HG02571 (cell line): ENCODE results near the gene IGSF3.

Experiments used
- ATAC-seq: cut with Tn5 transposase; IDR thresholded peaks from one replicate; pipeline ENCODE4 v1.9.1; 2021; ENCODE audit warnings: mild to moderate bottlenecking, moderate library complexity; ENCODE audit not compliant: unreplicated experiment

The IGSF3 gene

GRCh38 chr1:116667575-116668105, at the start of gene IGSF3:
Gene IGSF3, minus strand, starts transcription at chr1:116667733. Its CDS starts 1,407 bp downstream, at chr1:116666326.
- peak; percentile 55 for ATAC-seq

- ATAC-seq: no peak
These were observed 49.8 kb upstream of the IGSF3 start for GRCh38 chr1:116717318-116717717.

- no peak for ATAC-seq
These were observed 48.9 kb upstream of the IGSF3 start for GRCh38 chr1:116716391-116716790.

GRCh38 chr1:116713474-116713873, 45.9 kb upstream of the IGSF3 start:
- no peak for ATAC-seq

- no peak for ATAC-seq
These were observed 45.0 kb upstream of the IGSF3 start for GRCh38 chr1:116712510-116712909.

DNA sequence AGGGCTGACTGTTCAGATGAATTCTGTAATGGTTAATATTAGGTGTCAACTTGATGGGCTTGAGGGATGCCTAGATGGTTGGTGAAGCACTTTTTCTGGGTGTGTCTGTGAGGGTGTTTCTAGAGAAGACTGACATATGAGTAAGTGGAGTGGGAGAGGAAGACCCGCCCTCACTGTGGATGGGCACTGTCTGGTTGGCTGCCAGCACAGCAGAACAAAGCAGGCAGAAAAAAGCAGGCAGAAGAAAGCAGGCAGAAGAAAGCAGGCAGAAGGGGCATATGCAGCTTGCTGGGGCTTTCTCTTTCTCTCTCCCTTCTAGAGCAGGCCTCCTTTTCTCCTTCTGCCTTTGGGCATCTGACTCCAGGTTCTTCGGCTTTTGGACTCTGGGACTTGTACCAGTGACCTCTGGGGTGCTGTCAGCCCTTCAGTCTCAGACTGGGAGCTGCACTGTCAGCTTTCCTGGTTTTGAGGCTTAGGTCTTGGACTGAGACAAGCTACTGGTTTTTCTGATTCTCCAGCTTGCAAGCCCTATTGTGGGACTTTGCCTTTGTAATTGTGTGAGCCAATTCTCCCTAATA, 43.8 kb upstream of the IGSF3 start:
- ATAC-seq: no peak

- ATAC-seq: no peak
These were observed 43.1 kb upstream of the IGSF3 start for GRCh38 chr1:116710420-116711262.

DNA sequence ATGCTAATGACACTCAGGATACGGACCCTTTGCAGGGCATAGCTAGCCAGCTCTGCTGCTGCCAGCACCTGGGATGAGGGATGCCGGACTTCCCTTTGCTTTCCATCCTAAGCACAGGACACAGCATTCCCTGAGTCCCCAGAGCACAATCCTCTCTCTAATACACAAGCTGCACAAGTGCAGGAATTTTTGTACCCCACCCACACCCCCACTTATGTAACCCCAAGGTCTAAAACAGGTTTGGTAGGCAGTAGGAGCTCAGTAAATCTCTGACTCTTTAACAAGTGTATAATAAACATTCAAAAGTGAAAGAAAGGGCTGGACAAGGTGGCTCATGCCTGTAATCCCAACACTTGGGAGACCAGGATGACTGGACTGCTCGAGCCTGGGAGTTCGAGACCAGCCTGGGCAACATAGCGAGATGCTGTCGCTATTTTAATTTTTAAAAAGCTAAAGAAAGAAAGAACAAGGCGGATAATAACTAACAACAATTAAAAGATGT, 42.2 kb upstream of the IGSF3 start:
- no peak for ATAC-seq

DNA sequence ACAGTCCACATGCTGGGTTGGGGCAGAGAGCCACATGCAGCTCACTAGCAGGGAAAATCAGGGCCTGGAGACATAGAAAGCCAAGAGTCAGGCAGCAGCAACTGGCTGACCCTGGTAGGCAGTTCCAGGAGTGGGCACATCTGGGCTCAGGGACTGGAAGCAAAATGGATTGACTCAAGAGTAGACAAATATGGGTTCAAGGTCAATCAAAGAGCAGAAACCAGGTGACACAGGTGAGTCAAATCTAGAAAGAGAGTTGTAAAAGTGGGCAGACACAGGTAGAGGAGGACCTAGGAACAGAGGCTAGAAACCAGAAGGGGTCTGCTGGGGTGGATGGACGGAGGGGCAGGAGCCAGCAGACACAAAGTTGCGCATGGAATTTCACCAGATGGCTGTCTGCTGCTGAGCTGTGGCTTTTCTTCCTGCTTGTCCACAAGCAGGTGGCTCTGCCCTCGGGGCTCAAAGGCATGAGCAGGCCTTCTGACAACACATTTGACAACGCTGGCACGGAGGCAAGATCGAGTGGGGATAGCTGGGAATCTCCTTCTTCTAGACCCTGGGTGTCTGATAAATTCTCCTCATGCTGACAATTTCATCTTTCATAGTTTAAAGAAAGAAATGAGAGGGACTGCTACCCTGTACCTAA, 40.8 kb upstream of the IGSF3 start:
- no peak for ATAC-seq

DNA sequence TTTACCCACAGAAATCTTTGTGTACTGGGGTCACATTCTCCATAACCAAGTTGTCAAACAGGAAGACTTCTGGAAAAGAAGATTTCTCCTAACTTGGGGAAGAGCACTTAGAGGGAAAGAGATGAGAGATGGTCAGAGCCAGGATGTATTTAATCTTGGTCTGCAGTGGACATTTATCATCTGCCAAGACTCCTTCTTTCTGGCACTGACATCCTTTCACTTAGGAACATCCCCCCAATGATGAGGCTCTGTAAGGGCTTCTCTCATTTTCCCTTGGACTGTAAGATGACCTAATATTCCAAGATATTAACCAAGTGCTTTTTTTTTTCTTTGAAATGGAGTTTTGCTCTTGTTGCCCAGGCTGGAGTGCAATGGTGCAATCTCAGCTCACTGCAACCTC, 39.3 kb upstream of the IGSF3 start:
- ATAC-seq: no peak

- no peak for ATAC-seq
These were observed 38.6 kb upstream of the IGSF3 start for GRCh38 chr1:116706123-116706522.

- ATAC-seq: no peak
These were observed 36.7 kb upstream of the IGSF3 start for GRCh38 chr1:116704278-116704677.

GRCh38 chr1:116699605-116700004, 32.1 kb upstream of the IGSF3 start:
- no peak for ATAC-seq

- ATAC-seq: no peak
These were observed 30.7 kb upstream of the IGSF3 start for GRCh38 chr1:116698244-116698595.

DNA sequence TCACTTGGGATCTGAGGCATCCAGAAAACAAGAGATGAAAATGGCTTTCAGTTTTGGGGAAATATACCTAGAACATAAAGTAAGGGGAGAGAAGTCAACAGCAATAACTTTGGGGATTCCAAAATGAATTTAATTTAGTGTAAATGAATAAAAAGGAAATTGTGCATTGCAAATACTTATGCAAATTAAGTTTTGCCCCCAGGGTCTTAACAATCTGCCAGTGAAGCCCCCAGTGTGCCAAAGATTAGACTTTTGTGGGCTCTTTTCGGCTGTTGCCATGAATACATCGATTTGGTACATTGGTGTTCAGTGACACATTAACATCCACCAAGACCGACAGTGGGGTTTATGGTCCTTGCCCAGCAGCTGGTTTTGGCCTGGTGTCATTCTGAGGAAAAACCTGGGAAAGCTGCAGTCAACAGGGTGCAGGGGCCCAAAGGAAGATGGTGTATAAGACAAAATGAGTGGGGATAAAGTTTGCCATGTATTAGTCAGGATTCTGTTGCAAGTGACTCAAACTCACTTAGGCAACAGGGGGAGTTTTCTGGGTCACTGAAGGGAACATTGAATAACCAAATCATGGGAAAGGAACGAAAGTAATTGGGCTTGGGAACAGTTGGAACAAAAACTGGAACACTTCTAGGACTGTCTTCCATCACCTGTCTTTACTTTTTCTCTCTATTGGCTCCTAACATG, 30.2 kb upstream of the IGSF3 start:
- no peak for ATAC-seq

GRCh38 chr1:116694524-116694923, 27.0 kb upstream of the IGSF3 start:
- no peak for ATAC-seq

GRCh38 chr1:116693759-116694480, 26.4 kb upstream of the IGSF3 start:
- no peak for ATAC-seq

DNA sequence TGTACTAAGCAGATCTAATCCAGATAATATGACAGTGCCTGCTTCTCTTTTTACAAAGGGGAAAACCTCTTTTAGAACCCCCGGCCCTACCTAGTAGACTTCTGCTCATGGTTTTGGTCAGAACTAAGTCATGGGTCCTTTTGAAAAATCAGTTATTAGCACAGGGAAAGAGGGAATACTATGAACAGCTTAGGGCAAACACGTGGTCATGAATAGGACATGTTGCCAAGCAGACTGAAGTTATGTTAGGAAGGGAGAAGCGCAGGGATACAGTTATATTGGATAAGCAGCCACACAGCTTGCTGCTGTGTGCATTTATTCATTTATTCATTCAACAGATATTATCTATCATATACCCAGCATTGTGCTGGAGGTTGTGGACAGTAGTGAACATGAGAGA, 25.3 kb upstream of the IGSF3 start:
- no peak for ATAC-seq

DNA sequence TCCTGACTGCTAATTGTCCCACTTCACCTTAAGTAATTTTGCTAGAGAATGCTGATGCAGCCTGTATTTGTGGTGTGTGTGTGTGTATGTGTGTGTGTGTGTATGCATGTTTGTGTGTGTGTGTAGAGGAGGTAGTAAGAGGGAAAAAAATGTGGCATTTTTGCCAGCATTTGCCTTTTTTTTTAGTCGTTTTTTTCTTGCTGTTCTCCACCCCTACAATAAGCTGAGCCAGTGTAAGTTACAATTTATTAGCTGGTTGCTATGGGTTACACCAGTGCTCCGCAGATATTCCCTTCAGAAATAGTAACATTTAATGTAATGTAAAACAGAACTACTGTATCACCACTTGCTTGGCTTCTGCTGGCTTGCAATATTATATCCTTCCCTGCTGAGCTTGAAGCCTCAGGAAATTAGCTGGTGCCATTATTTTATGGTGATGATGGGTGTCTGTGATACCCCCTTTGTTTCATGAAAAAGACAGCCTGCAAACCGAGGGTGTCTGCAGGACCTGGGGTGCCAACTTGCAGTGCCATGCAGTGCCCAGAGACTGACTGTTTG, 23.4 kb upstream of the IGSF3 start:
- no peak for ATAC-seq

- ATAC-seq: no peak
These were observed 22.9 kb upstream of the IGSF3 start for GRCh38 chr1:116690396-116690848.
